ENCODE results near the gene DNAJC16.
A peak's percentile ranks its signal among the peaks of the same experiment; 100 is the strongest.
"Not testable (repeated sequence)": the region's sequence is repeated elsewhere in the genome, so short reads cannot be mapped to it uniquely, and the experiment has no call there.

Gene DNAJC16

DNA sequence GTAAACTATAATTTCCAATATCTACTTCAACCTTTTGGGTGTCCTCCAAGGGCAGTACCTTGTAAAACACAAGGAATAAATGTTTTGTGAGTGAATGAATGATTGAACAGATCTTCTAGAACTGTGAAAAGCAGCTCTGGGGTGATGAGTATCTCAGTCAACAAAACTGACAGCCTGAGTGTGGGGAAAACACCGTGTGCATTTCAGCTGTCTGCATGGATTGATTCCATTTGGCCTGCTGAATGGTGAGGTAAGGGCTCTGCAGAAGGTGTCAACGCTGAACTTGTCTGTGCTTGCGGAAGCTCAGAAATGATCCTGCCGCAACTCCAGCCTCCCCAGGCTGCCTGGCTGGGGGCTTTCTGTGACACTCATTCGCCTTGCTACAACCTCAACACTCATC lies 65.6 kb downstream of the DNAJC16 start:
- no peak for DNase-seq

- no peak for DNase-seq
Observed at GRCh38 chr1:15595809-15596617, 69.4 kb downstream of the DNAJC16 start.

GRCh38 chr1:15598436-15598835 lies 71.8 kb downstream of the DNAJC16 start:
- no peak for DNase-seq

GRCh38 chr1:15603050-15603965 lies 76.7 kb downstream of the DNAJC16 start:
- DNase-seq = peak; percentile 99

DNA sequence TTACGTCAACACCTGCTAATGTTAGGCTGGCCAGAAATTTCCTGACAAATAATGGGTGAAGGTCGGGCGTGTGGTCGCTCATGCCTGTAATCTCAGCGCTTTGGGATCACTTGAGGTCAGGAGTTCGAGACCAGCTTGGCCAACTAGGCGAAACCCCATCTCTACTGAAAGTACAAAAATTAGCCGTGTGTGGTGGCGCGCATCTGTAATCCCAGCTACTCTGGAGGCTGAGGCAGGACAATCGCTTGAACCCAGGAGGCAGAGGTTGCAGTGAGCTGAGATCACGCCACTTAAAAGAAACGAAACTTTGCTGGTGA lies 77.3 kb downstream of the DNAJC16 start:
- not testable (repeated sequence) for DNase-seq

DNA sequence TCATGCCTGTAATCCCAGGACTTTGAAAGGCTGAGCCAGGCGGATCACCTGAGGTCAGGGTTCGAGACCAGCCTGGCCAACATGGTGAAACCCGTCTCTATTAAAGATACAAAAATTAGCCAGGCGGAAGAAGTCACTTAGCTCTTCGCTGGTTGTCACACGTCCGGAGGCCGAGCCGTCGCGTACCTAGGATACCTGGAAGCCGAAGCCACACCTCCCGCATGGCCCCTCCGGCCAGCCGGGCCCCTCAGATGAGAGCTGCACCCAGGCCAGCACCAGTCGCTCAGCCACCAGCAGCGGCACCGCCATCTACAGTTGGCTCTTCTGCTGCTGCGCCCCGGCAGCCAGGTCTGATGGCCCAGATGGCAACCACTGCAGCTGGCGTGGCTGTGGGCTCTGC lies 77.8 kb downstream of the DNAJC16 start:
- not testable (repeated sequence) for DNase-seq

- DNase-seq = no peak
Observed at GRCh38 chr1:15605398-15606383, 79.0 kb downstream of the DNAJC16 start.

DNA sequence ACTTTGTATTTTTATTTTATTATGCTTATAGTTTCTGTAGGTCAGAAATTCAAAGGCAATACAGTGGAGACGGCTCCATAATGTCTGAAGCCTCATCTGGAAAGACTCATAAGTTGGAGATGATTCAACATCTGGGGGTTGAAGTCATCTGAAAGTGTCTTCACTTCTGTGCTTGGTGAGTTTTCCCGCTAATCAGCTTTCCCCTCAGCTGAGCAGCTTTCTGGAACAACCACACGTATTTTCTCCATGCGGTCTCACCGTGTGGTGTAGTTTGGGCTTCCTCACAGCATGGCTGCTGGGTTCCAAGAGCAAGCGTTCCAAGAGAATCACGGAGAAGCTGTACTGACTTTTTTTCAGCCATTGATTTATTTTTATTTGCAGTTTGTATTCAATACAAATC lies 83.0 kb downstream of the DNAJC16 start:
- no peak for DNase-seq

- DNase-seq = no peak
Observed at GRCh38 chr1:15610167-15610566, 83.5 kb downstream of the DNAJC16 start.

DNA sequence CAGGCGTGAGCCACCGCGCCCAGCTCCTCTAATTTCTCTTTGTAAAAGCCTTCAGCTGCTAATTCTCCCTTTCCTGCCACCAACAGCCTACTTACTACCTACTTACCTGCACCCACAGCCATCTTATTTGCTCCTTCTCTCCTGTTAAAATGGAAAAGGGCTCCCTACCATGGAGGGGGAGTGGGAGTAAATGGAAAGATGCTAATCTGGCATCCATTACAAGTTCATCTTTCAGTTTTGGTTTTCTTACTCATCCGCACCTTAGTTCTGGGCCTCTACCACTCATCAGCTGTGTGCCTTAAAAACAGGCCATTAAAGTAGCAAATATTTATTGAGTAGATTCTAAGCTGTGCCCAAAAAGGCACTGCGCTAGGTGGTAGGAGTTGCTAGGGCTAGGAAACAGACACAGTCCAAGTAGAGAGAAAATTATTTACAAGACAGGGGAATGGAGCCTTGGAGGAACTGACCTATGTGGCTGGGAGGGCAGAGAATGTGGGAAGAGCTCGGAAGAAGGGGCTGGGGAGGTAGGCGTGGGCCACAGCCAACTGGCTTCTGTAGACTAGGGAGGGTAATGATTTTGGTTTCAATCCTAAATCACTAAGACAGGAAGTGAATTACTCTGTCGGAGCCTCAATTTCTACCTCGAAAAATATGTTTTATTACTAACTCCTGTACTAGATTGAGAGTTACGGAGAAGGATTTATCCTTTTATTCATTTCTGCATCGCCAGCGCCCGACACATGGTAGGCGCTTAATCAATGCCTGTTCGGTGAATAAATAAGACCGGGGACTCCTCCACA lies 89.9 kb downstream of the DNAJC16 start:
- no peak for DNase-seq

GRCh38 chr1:15617173-15618076 lies 90.8 kb downstream of the DNAJC16 start, which contains the start of gene DDI2:
Gene DDI2 (plus strand): TSS chr1:15617458. CDS start chr1:15617671, 213 bp downstream.
- peak; percentile 93 for DNase-seq

DNA sequence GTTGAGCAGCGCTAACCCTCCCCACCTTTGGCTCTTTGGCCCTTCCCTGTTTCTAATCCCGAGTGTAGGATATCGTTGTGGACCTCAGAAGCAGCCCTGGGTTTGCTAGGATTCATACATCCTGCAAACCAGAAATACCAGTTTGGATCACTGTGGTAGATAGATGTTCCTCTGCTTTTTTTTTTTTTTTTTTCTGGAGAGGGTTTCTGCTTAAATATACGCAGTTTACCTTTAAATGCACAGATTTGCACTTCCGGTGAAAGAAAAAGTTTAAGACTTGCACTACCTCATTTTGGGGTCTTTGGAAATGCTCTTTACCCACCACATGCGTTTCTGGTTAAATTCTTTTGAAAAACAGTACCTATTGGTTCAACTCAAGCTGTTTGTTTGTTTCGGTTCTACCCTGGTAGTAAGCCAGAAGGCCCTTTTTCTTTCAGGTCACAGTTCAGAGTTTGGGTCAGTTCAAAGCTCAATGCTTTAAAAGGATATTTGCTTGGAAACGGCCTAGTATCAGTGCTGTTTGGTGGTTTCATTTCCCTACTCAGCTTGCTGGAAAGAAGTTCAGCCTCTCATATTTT lies 91.5 kb downstream of the DNAJC16 start:
- DNase-seq = no peak

GRCh38 chr1:15618655-15619525 lies 92.2 kb downstream of the DNAJC16 start:
- no peak for DNase-seq

DNA sequence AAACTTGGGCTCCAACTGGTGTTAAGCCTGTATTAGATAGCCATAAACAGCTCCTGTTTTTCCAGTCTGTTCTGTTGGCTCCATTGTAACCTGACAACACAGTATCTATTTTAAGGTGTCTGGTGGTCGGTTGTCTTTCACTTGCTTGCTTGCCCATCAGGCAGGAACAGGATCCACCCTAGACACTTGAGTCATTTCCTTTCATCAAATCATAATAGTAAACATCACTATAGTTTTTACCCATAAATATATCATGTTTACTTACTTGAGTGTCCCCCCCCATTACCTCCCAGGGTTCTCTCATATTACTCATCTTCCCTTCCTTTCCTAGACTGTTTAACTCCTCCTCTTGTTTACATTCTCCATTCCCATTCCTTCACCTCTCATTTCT lies 93.5 kb downstream of the DNAJC16 start:
- no peak for DNase-seq

- DNase-seq = no peak
Observed at GRCh38 chr1:15620902-15621682, 94.4 kb downstream of the DNAJC16 start.

- DNase-seq = no peak
Observed at GRCh38 chr1:15621975-15622374, 95.3 kb downstream of the DNAJC16 start.

DNA sequence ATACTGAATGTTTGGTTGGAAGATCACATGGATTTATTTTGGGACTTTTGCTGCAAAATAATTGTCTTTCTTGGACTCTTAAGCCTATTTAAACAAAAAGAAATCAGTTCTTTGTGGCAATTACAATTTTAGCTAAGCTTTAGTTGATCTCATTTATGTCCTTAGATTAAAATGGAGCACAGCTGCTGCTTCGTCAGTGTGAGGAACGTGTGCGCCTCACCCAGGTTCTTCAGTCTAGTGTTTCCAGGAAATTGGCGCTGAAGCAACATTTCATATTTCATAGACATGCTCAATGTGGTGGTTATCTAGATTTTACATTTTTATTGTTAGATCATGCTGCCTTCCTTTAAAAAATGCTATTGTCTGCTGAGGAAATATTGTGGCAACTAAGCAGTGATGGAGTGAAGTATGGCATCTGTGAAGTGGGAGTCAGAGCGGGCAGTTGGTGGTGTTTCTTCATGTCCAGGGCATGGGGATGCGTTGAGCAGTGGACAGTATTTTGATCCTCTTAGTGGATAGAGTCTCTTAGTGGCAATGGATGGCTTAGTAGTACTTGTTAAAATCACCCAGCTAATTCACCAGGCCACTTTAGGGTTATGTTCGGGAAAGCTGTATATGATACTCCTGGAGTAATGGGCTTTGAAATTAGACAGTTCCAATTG lies 96.2 kb downstream of the DNAJC16 start:
- no peak for DNase-seq

DNA sequence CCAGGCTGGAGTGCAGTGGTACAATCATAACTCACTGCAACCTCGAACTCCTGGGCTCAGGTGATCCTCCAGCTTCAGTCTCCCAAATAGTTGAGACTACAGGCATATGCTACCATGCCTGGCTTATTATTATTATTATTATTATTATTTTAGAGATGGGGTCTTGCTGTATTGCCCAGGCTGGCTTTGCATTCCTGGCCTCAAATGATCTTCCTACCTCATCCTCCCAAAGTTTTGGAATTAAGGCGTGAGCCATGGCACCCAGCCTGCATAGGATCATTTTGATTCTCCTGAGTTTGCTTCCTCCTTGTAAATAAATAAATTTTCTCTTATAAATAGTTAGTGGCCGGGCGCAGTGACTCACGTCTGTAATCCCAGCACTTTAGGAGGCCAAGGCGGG lies 96.8 kb downstream of the DNAJC16 start:
- DNase-seq = no peak
